ENCODE results near the gene KIF3B. TPM values are rescaled to one million over a fixed set of nuclear protein-coding genes. Genes with fewer than 3 reads are reported as not detected.
A peak's percentile ranks its signal among the peaks of the same experiment; 100 is the strongest.

Gene KIF3B
- total RNA-seq, 1 donor, result 39.4 TPM

- peak; percentile 35 for DNase-seq (ENCODE audit: insufficient read length, low spot score, missing footprints)
- Histone ChIP-seq H3K27me3 (ENCODE audit: insufficient read depth, low read length) (no peaks in the 10 kb centered on the region), H3K4me2 (ENCODE audit: insufficient read depth, low read length) (no peak overlapping the region), H3K79me2 (ENCODE audit: insufficient read depth, low read length) (peaks cover under 1% of the 10 kb centered on the region), H3K9me3 (ENCODE audit: low read depth, low read length) (no peaks in the 10 kb centered on the region), H3K27ac (ENCODE audit: low read depth, low read length) (peak overlapping the region; percentile 72), H3K36me3 (ENCODE audit: insufficient read depth, low read length) (peaks cover 10% of the 10 kb centered on the region), H4K20me1 (ENCODE audit: insufficient read depth, low read length) (peaks cover 4% of the 10 kb centered on the region), H2AFZ (ENCODE audit: low read length) (no peak overlapping the region), H3K4me3 (ENCODE audit: insufficient read depth, low read length) (no peak overlapping the region), H3K4me1 (ENCODE audit: insufficient read depth, low read length) (peaks cover 24% of the 10 kb centered on the region)
- no peak for TF ChIP-seq CTCF (IDR thresholded peaks at IDR 0.05; ENCODE audit: extremely low read depth, low read depth, low read length)
Observed at GRCh38 chr20:32325706-32326503, 48.5 kb downstream of the KIF3B start.

- no peak overlapping the region for H2AFZ ChIP-seq (ENCODE audit: low read length)
- peaks cover 4% of the 10 kb centered on the region for H4K20me1 ChIP-seq (ENCODE audit: insufficient read depth, low read length)
- DNase-seq (ENCODE audit: insufficient read length, low spot score, missing footprints), result no peak
- H3K27me3 ChIP-seq (ENCODE audit: insufficient read depth, low read length), result no peaks in the 10 kb centered on the region
- no peak overlapping the region for H3K4me3 ChIP-seq (ENCODE audit: insufficient read depth, low read length)
- TF ChIP-seq CTCF (IDR thresholded peaks at IDR 0.05; ENCODE audit: extremely low read depth, low read depth, low read length), result no peak
- no peaks in the 10 kb centered on the region for H3K9me3 ChIP-seq (ENCODE audit: low read depth, low read length)
- H3K4me1 ChIP-seq (ENCODE audit: insufficient read depth, low read length), result peaks cover 24% of the 10 kb centered on the region
- H3K79me2 ChIP-seq (ENCODE audit: insufficient read depth, low read length), result no peaks in the 10 kb centered on the region
- peaks cover 16% of the 10 kb centered on the region for H3K36me3 ChIP-seq (ENCODE audit: insufficient read depth, low read length)
- peak overlapping the region; percentile 6 for H3K4me2 ChIP-seq (ENCODE audit: insufficient read depth, low read length)
- H3K27ac ChIP-seq (ENCODE audit: low read depth, low read length), result peak overlapping the region; percentile 72
Observed at GRCh38 chr20:32326504-32326845, 49.0 kb downstream of the KIF3B start.

DNA sequence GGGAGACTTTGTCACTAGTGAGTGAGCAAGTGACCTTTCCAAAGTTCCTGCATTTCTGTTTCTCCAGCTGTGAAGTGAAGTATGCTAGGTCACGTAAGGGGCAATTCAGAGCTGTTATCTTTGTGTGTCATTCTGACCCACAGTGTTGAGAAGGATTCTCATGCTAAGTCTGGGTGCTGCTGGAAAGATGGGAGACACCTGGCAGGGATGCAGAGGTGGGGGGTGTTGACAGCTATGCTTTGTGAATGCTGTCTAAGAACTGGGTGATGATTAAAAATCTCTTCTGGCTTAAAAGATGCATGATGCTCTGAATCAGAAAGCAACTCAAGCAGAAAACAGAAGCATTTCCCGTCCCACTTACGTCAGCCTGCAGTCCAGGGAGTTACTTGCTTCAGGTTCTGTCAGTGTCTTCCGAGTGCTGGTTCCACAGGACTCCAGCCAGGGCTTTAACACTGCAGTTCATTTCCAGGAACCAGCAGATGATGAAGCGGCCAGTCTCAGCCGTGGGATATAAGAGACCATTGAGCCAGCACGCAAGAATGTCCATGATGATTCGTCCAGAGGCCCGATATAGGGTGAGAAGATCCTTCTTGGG is 49.7 kb downstream of the KIF3B start:
- Histone ChIP-seq H3K36me3 (ENCODE audit: insufficient read depth, low read length) (peaks cover 22% of the 10 kb centered on the region), H4K20me1 (ENCODE audit: insufficient read depth, low read length) (peaks cover 4% of the 10 kb centered on the region), H3K79me2 (ENCODE audit: insufficient read depth, low read length) (no peaks in the 10 kb centered on the region), H3K9me3 (ENCODE audit: low read depth, low read length) (no peaks in the 10 kb centered on the region), H3K4me2 (ENCODE audit: insufficient read depth, low read length) (peak overlapping the region; percentile 6), H3K27ac (ENCODE audit: low read depth, low read length) (peak overlapping the region; percentile 72), H3K4me1 (ENCODE audit: insufficient read depth, low read length) (peaks cover 28% of the 10 kb centered on the region), H3K27me3 (ENCODE audit: insufficient read depth, low read length) (no peaks in the 10 kb centered on the region), H2AFZ (ENCODE audit: low read length) (no peak overlapping the region), H3K4me3 (ENCODE audit: insufficient read depth, low read length) (no peak overlapping the region)
- TF ChIP-seq CTCF (IDR thresholded peaks at IDR 0.05; ENCODE audit: extremely low read depth, low read depth, low read length), result no peak
- DNase-seq (ENCODE audit: insufficient read length, low spot score, missing footprints), result peak; percentile 68

GRCh38 chr20:32329817-32330554 is 52.5 kb downstream of the KIF3B start:
- Histone ChIP-seq H3K36me3 (ENCODE audit: insufficient read depth, low read length) (peaks cover 30% of the 10 kb centered on the region), H3K27me3 (ENCODE audit: insufficient read depth, low read length) (no peaks in the 10 kb centered on the region)

More at GRCh38 chr20:32329817-32330554, 52.5 kb downstream of the KIF3B start:
- Histone ChIP-seq H3K9me3 (ENCODE audit: low read depth, low read length) (no peaks in the 10 kb centered on the region), H3K27ac (ENCODE audit: low read depth, low read length) (no peak overlapping the region), H4K20me1 (ENCODE audit: insufficient read depth, low read length) (peaks cover 8% of the 10 kb centered on the region), H2AFZ (ENCODE audit: low read length) (no peak overlapping the region), H3K79me2 (ENCODE audit: insufficient read depth, low read length) (no peaks in the 10 kb centered on the region), H3K4me1 (ENCODE audit: insufficient read depth, low read length) (peaks cover 37% of the 10 kb centered on the region), H3K4me3 (ENCODE audit: insufficient read depth, low read length) (no peak overlapping the region), H3K4me2 (ENCODE audit: insufficient read depth, low read length) (no peak overlapping the region)
- TF ChIP-seq CTCF (IDR thresholded peaks at IDR 0.05; ENCODE audit: extremely low read depth, low read depth, low read length), result no peak
- no peak for DNase-seq (ENCODE audit: insufficient read length, low spot score, missing footprints)
